Trophoblast cell (in vitro differentiated cells and primary cell): Measurements from ENCODE around the gene COPS8.

Experiments used
- DNase-seq, 2 donors: peaks; one replicate each; pipeline ENCODE4 v3.0.0-alpha.2; 2016
- H2AFZ ChIP-seq: 2 replicates; pipeline ENCODE4 v1.6.1; 2013; ENCODE audit warnings: low read length, moderate library complexity, mild to moderate bottlenecking; ENCODE audit not compliant: insufficient read depth, poor library complexity
- H2AK5ac ChIP-seq: 2 replicates; pipeline ENCODE4 v1.6.1; 2013; ENCODE audit warnings: mild to moderate bottlenecking, low read length
- H2BK120ac ChIP-seq: 2 replicates; pipeline ENCODE4 v1.6.1; 2013; ENCODE audit warnings: low read length, mild to moderate bottlenecking, moderate library complexity; ENCODE audit not compliant: insufficient read depth, poor library complexity
- H2BK12ac ChIP-seq: 2 replicates; pipeline ENCODE4 v1.6.1; 2013; ENCODE audit warnings: mild to moderate bottlenecking, low read length, moderate library complexity
- H2BK5ac ChIP-seq: 2 replicates; pipeline ENCODE4 v1.6.1; 2013; ENCODE audit warnings: low read length, low read depth, moderate library complexity, mild to moderate bottlenecking; ENCODE audit not compliant: poor library complexity
- H3K14ac ChIP-seq: 2 replicates; pipeline ENCODE4 v1.6.1; 2013; ENCODE audit warnings: mild to moderate bottlenecking, low read length
- H3K18ac ChIP-seq: 2 replicates; pipeline ENCODE4 v1.6.1; 2013; ENCODE audit warnings: mild to moderate bottlenecking, low read length
- H3K23ac ChIP-seq: 2 replicates; pipeline ENCODE4 v1.6.1; 2013; ENCODE audit warnings: low read length
- H3K27ac ChIP-seq: 2 replicates; pipeline ENCODE4 v1.5.1; 2013; ENCODE audit warnings: low read depth, mild to moderate bottlenecking, inconsistent platforms, low read length, moderate library complexity
- H3K27me3 ChIP-seq: 2 replicates; pipeline ENCODE4 v1.6.1; 2013; ENCODE audit warnings: inconsistent platforms, mild to moderate bottlenecking, low read length, moderate library complexity; ENCODE audit not compliant: insufficient read depth
- H3K36me3 ChIP-seq, 2 experiments: 1 replicate in 1 of 2; 2 replicates in 1 of 2; pipeline ENCODE4 v1.6.1; 2013; ENCODE audit warnings: low read length in 2 of 2, mild to moderate bottlenecking in 2 of 2, moderate library complexity in 1 of 2; ENCODE audit not compliant: insufficient read depth in 2 of 2, control insufficient read depth in 1 of 2
- H3K4ac ChIP-seq: 2 replicates; pipeline ENCODE4 v1.6.1; 2013; ENCODE audit warnings: low read depth, mild to moderate bottlenecking, low read length, moderate library complexity
- H3K4me1 ChIP-seq, 2 experiments: 1 replicate in 1 of 2; 2 replicates in 1 of 2; pipeline ENCODE4 v1.6.1; 2013; ENCODE audit warnings: low read length in 2 of 2, mild to moderate bottlenecking in 2 of 2, moderate library complexity in 1 of 2; ENCODE audit not compliant: insufficient read depth in 2 of 2, control insufficient read depth in 1 of 2
- H3K4me2 ChIP-seq: 2 replicates; pipeline ENCODE4 v1.6.1; 2013; ENCODE audit warnings: inconsistent platforms, mild to moderate bottlenecking, low read length, moderate library complexity
- H3K4me3 ChIP-seq: 2 replicates; pipeline ENCODE4 v1.5.1; 2013; ENCODE audit warnings: mild to moderate bottlenecking, low read depth, low read length, inconsistent platforms
- H3K79me1 ChIP-seq: one replicate; pipeline ENCODE4 v1.6.1; 2013; ENCODE audit warnings: low read length
- H3K79me2 ChIP-seq: 2 replicates; pipeline ENCODE4 v1.6.1; 2013; ENCODE audit warnings: low read length, mild to moderate bottlenecking; ENCODE audit not compliant: control insufficient read depth, insufficient read depth, poor library complexity
- H3K9ac ChIP-seq: 2 replicates; pipeline ENCODE4 v1.6.1; 2013; ENCODE audit warnings: mild to moderate bottlenecking, low read length
- H3K9me3 ChIP-seq: 2 replicates; pipeline ENCODE4 v1.6.1; 2013; ENCODE audit warnings: low read depth, mild to moderate bottlenecking, control low read depth, inconsistent platforms, low read length; ENCODE audit not compliant: insufficient read depth
- H4K12ac ChIP-seq: 2 replicates; pipeline ENCODE4 v1.6.1; 2013; ENCODE audit warnings: low read depth, mild to moderate bottlenecking, low read length, moderate library complexity
- H4K8ac ChIP-seq: 2 replicates; pipeline ENCODE4 v1.6.1; 2013; ENCODE audit warnings: low read depth, mild to moderate bottlenecking, low read length, moderate library complexity
- H4K91ac ChIP-seq: one replicate; pipeline ENCODE4 v1.6.1; 2013; ENCODE audit warnings: low read depth, mild to moderate bottlenecking, low read length, moderate library complexity
- WGBS: extraction: QIAGEN DNeasy Blood & Tissue Kit; methylation state at CpG from one replicate; pipeline ENCODE4 v1.1.7; 2013; ENCODE audit warnings: missing lambda C conversion rate; ENCODE audit not compliant: insufficient read length, insufficient coverage; ENCODE audit errors: extremely low coverage; 5-methylcytosine and 5-hydroxymethylcytosine counted together

The COPS8 gene

DNA sequence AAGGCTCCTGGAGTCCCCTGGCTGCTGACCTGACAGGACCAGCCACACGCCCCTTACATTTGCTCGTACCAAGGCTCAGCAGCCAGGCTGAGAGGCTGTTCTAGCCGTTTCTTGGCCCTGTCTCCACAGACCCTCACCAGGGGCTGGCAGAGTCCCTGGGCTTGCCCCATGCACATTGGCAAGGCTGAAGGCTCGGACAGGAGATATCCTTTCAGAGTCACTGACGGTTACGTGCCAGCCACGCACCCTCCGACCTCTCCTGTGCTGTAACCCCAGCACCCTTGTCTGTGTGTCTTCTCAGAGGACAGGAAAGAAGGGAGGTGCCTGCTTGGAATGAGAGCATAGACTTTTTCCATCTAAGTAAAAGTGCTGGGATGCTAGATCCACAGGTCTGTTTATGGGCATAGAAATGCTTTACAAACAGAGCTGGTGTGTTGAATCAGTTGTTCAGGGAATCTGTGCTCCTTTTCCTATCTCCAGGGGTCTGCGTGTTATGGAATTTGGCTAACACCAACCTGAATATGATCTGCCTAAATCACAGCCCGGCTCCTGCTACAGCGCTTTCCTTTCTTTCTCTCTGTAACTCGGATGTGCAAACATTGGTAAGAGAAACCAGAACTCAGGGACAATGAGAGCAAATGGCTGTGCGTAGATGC is 41.0 kb downstream of the COPS8 start:
- H3K4ac ChIP-seq = no peak overlapping the region
- H4K91ac ChIP-seq = peak overlapping the region; percentile 62
- no peak overlapping the region for H2BK5ac ChIP-seq
- DNase-seq = no peak
- peaks cover 4 to 6% of the 10 kb centered on the region in 2 experiments for H3K4me1 ChIP-seq
- no CpG with 5 or more reads among the region's 13 CpGs for WGBS
- peak overlapping the region; percentile 26 for H3K18ac ChIP-seq
- H4K8ac ChIP-seq = peak overlapping the region; percentile 10
- H3K36me3 ChIP-seq = no peaks in the 10 kb centered on the region
- no peak overlapping the region for H4K12ac ChIP-seq
- H3K27ac ChIP-seq = no peak overlapping the region
- no peak overlapping the region for H3K9ac ChIP-seq
- H2AFZ ChIP-seq = no peak overlapping the region
- H2AK5ac ChIP-seq = no peak overlapping the region
- H3K79me2 ChIP-seq = no peaks in the 10 kb centered on the region
- H2BK120ac ChIP-seq = peak overlapping the region; percentile 5
- H2BK12ac ChIP-seq = peak overlapping the region; percentile 23
- H3K79me1 ChIP-seq = peaks cover 4% of the 10 kb centered on the region
- H3K4me3 ChIP-seq = no peak overlapping the region
- H3K4me2 ChIP-seq = no peak overlapping the region
- no peak overlapping the region for H3K14ac ChIP-seq
- H3K27me3 ChIP-seq = no peaks in the 10 kb centered on the region
- H3K9me3 ChIP-seq = peaks cover 22% of the 10 kb centered on the region
- H3K23ac ChIP-seq = no peak overlapping the region

DNA sequence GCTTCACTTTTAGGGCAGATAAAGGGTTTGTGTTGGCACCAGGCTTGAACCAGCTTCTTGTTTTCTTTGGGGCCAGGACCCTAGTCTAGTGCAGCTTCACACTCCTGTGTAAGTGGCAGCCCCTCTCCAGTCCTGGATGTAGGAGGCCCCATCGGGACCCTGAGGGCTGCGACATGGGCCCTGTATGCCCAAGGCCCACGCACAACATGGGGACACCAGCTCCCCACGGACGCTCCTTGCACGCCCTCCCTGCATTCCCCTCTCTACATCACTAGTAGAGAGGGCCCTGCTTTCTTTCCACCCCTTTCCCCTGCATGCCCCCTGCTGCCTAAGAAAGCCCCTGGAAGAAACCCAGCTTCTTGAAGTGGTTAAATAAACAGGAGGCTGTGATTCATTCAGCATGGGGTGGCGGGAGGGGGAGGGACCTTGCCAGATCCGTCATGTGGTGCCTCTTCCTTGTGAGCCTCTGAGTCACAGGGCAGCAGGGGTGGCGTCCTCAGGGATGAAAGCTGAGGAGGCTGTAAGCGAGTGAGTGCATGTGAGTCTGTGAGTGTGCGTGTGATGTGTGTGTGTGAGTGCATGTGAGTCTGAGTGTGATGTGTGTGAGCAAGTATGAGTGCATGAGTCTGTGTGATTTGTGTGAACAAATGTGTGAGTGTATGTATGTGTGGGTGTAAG is 42.5 kb downstream of the COPS8 start:
- H2BK5ac ChIP-seq = no peak overlapping the region

DNA sequence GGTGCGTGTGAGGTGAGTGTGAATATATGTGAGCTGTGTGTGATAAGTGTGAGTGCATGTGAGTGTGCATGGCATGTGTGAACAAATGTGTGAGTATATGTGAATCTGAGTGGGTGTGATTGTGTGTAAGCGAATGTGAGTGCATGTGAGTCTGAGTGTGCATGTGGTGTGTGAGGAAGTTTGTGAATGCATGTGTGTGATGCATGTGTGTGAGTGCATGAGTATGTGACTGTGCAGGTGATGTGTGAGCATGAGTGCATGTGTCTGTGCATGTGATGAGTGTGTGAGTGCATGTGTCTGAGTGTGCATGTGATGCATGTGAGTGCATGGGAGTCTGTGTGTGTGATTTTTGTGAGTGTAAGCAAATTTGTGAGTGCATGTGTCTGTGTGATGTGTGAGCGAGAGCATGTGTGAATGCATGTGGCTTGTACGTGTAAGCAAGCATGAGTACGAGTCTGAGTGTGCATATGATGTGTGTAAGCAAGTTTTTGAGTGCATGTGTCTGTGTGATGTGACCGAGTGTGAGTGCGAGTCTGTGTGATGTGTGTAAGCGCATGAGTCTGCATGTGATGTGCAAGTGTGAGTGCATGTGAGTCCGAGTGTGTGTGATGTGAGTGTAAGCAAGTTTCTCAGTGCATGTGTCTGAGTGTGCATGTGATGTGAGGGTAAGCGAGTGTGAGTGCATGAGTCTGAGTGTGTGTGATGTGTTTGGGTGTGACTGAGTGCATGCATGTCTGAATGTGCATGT is 43.3 kb downstream of the COPS8 start:
- DNase-seq = no peak
- Histone ChIP-seq H3K18ac (no peak overlapping the region), H3K9me3 (peaks cover 22% of the 10 kb centered on the region), H3K27me3 (no peaks in the 10 kb centered on the region), H2BK120ac (no peak overlapping the region), H3K27ac (no peak overlapping the region), H2BK5ac (no peak overlapping the region), H4K12ac (no peak overlapping the region), H2AK5ac (no peak overlapping the region), H3K23ac (no peak overlapping the region), H3K4me3 (peak overlapping the region; percentile 4), H3K79me1 (peaks cover 4% of the 10 kb centered on the region), H2AFZ (no peak overlapping the region), H3K9ac (no peak overlapping the region), H4K91ac (no peak overlapping the region), H3K79me2 (no peaks in the 10 kb centered on the region), H4K8ac (no peak overlapping the region), H3K4me1 (peaks cover 4 to 6% of the 10 kb centered on the region in 2 experiments), H3K36me3 (no peaks in the 10 kb centered on the region), H2BK12ac (no peak overlapping the region), H3K4ac (no peak overlapping the region), H3K4me2 (no peak overlapping the region), H3K14ac (no peak overlapping the region)
- WGBS = 100% methylated on average over 1 of the region's 10 CpGs

More for the DNA sequence above, 42.5 kb downstream of the COPS8 start:
- no peak overlapping the region for H2AK5ac ChIP-seq
- no peak overlapping the region for H3K23ac ChIP-seq
- H3K9me3 ChIP-seq = peaks cover 22% of the 10 kb centered on the region
- no peak overlapping the region for H3K4me2 ChIP-seq
- peak overlapping the region; percentile 53 for H4K91ac ChIP-seq
- no peak overlapping the region for H4K8ac ChIP-seq
- H3K4me1 ChIP-seq = peaks cover 4 to 6% of the 10 kb centered on the region in 2 experiments
- WGBS = no CpG with 5 or more reads among the region's 11 CpGs
- H3K9ac ChIP-seq = no peak overlapping the region
- H4K12ac ChIP-seq = no peak overlapping the region
- H2BK12ac ChIP-seq = peak overlapping the region; percentile 59
- H3K36me3 ChIP-seq = no peaks in the 10 kb centered on the region
- DNase-seq = peak; percentile 38 to 53
- H2AFZ ChIP-seq = no peak overlapping the region
- H3K4ac ChIP-seq = no peak overlapping the region
- no peaks in the 10 kb centered on the region for H3K79me2 ChIP-seq
- no peaks in the 10 kb centered on the region for H3K27me3 ChIP-seq
- H3K4me3 ChIP-seq = no peak overlapping the region
- H3K18ac ChIP-seq = peak overlapping the region; percentile 31
- H3K14ac ChIP-seq = peak overlapping the region; percentile 12
- H3K79me1 ChIP-seq = peaks cover 4% of the 10 kb centered on the region
- no peak overlapping the region for H2BK120ac ChIP-seq
- H3K27ac ChIP-seq = no peak overlapping the region

DNA sequence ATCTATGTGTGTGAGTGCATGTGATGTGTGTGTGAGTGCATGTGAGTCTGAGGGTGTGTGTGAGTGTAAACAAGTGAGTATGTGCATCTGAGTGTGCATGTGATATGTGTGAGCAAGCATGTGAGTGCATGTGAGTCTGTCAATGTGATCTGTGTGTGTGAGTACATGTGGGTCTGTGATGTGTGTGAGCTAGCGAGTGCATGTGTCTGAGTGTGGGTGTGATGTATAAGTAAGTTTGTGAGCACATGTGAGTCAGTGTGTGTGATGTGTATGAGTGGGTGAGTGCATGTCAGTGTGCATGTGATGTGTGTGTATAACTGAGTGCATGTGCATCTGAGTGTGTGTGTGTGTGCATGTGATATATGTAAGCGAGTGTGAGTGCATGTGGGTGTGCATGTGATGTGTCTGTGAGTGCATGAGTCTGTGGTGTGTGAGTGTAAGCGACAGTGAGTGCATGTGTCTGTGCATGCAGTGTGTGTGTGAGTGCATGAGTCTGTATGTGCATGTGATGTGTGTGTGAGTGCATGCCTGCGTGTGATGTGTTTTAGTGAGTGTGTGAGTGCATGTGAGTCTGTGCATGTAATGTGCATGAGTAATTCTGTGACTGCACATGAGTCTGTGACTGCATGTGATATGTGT is 44.1 kb downstream of the COPS8 start:
- no peak overlapping the region for H3K4me2 ChIP-seq
- H3K9me3 ChIP-seq = peaks cover 22% of the 10 kb centered on the region
- no peak overlapping the region for H2BK120ac ChIP-seq
- H4K12ac ChIP-seq = no peak overlapping the region
- no peaks in the 10 kb centered on the region for H3K27me3 ChIP-seq
- WGBS = no CpG with 5 or more reads among the region's 4 CpGs
- H2AK5ac ChIP-seq = no peak overlapping the region
- no peak overlapping the region for H4K8ac ChIP-seq
- H3K9ac ChIP-seq = no peak overlapping the region
- H3K23ac ChIP-seq = peak overlapping the region; percentile 9
- no peak overlapping the region for H2BK12ac ChIP-seq
- H3K4ac ChIP-seq = no peak overlapping the region
- H4K91ac ChIP-seq = no peak overlapping the region
- no peak overlapping the region for H3K14ac ChIP-seq
- H3K4me3 ChIP-seq = peak overlapping the region; percentile 46
- no peak for DNase-seq
- no peaks in the 10 kb centered on the region for H3K79me2 ChIP-seq
- no peak overlapping the region for H2AFZ ChIP-seq
- no peak overlapping the region for H3K27ac ChIP-seq
- H3K36me3 ChIP-seq = no peaks in the 10 kb centered on the region
- H2BK5ac ChIP-seq = no peak overlapping the region
- peaks cover 4 to 6% of the 10 kb centered on the region in 2 experiments for H3K4me1 ChIP-seq
- no peak overlapping the region for H3K18ac ChIP-seq
- H3K79me1 ChIP-seq = peaks cover 2% of the 10 kb centered on the region
